GM10847 (cell line): Measurements from ENCODE around the gene KLHL9.
A peak's percentile ranks its signal among the peaks of the same experiment; 100 is the strongest.

ENCODE experiments used
- POLR2A ChIP-seq: IDR thresholded peaks from 2 replicates; pipeline ENCODE4 v1.6.1; 2011; ENCODE audit not compliant: insufficient read length; ENCODE audit errors: extremely low read depth

The KLHL9 gene, protein sequence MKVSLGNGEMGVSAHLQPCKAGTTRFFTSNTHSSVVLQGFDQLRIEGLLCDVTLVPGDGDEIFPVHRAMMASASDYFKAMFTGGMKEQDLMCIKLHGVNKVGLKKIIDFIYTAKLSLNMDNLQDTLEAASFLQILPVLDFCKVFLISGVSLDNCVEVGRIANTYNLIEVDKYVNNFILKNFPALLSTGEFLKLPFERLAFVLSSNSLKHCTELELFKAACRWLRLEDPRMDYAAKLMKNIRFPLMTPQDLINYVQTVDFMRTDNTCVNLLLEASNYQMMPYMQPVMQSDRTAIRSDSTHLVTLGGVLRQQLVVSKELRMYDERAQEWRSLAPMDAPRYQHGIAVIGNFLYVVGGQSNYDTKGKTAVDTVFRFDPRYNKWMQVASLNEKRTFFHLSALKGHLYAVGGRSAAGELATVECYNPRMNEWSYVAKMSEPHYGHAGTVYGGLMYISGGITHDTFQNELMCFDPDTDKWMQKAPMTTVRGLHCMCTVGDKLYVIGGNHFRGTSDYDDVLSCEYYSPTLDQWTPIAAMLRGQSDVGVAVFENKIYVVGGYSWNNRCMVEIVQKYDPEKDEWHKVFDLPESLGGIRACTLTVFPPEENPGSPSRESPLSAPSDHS

DNA sequence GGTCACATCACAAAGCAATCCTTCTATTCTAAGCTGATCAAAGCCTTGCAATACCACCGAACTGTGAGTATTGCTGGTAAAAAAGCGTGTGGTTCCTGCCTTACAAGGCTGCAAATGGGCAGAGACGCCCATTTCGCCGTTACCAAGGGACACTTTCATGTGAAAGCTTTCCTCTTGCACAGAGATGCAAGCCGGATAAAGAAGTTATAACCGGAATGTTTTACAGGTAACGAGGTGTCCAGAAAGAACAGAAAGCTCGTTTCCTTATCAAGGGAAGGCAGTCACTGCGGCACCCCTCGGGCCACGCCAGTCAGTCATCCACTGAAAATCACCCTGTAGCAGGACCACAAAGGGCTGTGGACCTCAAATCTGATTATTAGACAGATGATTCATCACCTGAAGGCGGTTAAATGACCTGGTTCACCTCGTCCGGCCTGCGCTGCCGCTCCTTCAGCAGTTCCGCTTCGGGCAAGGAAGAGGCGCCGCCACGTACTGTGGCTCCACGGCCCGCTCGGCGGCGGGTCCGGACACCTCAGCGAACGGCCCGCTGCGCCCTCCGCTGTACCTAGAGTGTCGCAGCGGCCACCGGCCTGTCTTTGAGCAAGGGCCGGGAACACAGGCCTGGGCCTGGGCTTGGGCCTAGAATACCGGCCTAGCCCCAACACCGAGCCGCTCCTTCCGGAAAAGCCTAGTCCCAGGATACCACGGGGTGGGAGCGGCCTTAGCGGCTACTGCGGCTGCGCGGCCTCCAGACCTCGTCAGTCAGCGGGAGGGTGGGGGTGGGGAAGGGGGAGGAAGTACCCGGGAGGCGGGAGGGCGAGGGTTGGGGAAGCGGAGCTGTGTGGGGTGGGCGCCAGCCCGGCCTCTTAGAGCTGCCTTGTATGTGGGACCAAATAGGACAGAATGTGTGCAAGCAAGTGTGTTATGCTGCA, at the start of gene KLHL9:
Gene KLHL9, minus strand, starts transcription at position 704 of the 932 bp plus-strand sequence. Its CDS starts 545 bp downstream, at position 159.
- TF ChIP-seq POLR2A: peak; percentile 79

DNA sequence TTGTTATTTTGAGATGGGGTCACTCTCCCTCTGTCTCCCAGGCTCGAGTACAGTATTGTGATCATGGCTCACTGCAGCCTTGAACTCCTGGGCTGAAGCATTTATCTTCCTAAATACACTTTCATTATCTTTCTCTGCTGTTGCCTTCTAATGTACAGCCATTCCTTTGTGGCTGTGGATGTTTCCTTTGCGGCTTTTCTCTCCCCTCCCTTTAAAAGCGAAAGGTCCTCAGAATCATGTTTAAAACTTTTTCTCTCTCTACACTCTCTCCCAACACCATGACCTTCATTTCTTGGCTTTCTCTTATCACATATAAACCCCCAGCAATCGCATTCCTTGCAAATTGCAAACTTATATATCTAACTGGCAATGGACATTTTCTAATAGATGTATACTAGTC, 48.4 kb upstream of the KLHL9 start:
- no peak for TF ChIP-seq POLR2A

DNA sequence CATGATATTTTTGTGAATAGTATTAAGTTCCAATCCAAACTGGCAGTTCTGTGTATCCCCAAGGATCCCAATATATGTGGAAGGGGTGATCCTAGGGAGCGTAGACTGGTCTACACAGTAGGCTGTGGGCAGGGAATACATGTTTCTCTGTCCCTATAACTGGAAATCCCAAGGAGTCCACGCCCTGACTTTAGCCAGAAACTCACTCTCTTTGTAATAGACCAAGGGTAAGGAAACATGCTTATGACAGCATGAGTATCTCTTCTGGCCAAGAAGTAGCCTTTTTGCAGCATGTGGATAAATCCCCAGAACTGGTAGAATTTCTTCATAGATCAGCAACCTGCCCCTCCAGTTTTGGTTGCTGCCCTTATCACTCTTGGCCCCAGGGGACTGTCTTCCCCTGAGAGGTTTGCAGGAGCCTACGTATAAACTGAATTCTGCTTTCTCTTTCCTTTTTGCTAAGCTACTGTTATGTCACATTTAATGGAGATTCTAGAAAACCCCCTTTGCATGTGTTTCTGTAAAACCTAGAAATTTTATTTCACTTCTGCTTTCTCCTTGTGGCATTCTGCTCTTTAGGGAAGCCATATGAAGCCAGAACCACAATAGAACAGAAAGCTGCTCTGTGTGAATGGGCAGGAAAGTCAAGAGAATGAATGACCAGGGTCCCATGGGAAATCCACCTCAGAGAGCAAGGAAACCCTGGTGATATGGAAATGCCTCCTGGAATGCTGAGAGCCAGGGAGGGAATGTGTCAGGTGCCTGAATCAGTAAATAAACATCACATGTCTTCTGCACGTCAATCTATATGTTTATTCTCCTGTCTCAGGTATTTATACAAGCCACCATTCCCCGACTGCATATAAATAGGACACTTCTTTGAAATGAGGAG, 46.5 kb upstream of the KLHL9 start:
- no peak for TF ChIP-seq POLR2A

DNA sequence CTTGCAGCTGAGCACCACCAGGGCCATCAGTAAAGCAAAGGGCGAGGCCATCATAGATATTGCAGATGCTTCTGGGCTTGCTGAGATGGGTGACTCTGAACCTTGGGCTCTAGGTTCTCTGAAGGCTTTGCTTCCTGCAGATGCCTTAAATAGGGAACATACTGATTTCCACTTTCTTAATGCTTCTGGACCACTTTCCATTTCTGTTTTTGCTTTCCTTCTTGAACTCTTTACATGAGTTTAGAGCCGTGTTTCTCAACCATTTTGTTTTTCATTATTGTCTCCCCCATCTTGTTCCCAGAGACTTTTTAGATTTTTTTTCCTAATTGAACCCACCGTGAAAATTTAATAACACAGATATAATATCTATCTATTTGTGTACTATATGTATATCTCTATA, 32.8 kb upstream of the KLHL9 start, which contains the start of gene IFNA13:
Gene IFNA13, minus strand, starts transcription at position 101 of the 400 bp plus-strand sequence. Its CDS starts 47 bp downstream, at position 54.
- no peak for TF ChIP-seq POLR2A

DNA sequence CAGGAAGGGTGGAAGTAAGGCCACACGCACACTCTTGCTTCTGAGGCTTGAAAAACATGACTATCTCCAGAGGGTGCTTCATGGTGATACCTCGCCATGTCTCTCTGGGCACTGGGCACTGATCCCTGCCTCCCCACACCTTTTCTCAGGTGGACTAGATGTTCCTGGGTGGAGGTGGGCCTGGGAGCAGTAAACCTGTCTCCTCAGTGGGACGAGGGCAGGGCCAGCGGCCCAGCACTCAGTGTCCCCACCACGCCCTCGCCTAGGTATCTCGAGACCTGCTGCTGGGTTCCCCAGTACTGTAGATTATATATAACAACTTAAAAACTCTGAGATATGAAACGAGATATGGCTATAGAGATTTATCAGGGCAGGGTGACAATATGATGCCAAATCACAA, 27.1 kb upstream of the KLHL9 start:
- no peak for TF ChIP-seq POLR2A

DNA sequence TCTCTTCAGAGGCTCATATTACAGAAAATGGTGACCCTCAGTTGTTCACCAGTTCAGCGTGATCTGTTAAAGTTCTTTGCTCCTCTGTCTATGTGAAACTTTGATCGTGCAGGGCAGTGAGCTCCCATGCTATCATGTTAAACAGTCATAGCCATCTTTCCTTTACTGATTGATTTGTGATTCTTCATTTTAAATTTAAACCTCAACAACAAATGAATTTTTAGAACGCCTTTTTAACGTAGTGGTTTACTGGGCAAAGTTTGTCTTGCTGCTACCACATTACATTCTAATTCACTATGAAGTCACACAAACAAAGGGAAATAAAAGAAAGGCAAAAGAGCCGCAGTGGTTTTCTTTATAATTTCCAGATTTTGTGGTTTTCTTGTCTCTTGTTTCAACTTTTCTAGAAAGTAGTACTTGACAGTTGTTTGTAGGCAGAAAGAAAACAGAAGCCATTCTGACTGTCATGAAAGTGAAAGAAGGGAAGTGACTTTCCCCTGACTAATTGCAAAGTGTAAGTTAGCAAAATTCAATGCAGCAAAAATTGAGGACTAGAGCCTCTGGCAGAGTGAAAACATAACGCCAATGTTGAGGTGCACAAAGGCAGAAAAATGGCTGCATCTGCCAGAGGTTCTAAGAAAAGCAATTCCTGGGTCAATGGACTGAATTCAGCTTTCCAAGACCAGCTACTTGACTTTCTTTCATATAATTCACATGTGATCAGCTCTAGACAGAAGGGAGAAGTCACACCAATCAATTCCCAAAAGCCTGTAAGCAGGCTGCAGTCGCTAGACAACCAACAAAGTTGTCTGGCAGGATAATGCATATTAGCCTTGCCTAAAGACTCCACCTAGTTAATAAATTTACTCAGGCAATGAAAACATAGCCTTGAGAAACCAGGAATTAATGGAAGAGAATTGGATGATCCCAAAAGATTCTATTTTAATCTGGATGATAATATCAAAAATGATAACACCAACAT, 22.6 kb upstream of the KLHL9 start:
- TF ChIP-seq POLR2A: no peak

DNA sequence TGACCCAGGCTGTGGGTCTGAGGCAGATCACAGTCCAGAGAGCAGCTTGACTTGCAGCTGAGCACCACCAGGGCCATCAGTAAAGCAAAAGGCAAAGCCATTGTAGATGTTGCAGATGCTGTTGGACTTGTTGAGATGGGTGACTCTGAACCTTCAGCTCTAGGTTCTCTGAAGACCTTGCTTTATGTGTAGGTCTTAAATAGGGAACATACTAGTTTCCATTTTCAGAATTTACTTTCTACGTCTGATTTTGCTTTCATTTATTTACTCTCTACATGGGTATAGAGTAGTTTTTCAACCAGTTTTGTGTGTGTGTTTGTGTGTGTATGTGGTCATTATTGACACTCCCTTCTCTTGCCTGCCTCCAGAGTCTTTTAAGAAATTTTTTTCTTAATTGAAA, 15.6 kb upstream of the KLHL9 start, which contains the start of gene IFNA6:
Gene IFNA6, minus strand, starts transcription at position 101 of the 400 bp plus-strand sequence. Its CDS starts 0 bp downstream, at position 101.
- TF ChIP-seq POLR2A: no peak

DNA sequence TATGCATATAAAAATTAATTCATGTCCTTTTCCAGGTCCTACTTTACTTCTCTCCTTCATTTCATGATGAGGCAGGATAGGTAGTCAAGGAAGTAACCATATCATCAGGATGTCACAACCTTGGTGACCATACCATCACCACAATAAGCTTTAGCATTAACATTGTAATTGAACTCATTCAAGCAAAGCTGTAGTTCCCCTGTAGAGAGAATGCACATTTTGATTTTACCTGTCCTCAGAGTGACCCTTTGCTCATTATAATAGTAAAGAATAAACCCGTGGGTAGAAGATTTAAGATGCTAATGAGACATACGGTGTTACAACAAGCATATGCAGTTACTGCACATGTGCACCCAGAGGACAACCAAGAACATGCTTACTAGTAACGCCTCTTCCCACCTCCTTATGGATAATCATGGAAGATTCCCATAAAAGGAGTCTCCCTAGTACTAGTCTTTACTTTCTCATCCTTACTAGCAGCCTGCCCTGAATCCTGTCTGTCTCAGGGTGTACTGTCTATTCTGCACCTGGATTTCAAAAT, 13.3 kb upstream of the KLHL9 start:
- TF ChIP-seq POLR2A: no peak

DNA sequence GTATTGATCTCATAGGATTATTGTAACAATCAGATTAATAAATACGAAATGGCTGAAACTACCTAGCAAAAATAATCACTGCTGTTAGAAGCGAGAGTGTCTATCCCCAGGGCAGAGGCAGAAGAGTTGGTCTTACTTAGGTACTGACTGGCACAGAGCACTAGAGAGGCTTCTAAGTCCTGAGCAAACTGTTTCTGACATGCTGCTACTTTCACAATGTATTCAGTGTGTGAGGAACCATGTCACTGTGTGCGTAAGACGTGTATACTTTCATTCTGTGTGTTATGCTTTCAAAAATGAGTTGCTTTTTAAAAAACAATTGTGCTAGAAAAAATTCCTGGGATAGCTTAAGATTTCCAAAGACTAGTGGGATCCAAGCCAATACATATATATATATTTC, 5.5 kb upstream of the KLHL9 start:
- TF ChIP-seq POLR2A: no peak

DNA sequence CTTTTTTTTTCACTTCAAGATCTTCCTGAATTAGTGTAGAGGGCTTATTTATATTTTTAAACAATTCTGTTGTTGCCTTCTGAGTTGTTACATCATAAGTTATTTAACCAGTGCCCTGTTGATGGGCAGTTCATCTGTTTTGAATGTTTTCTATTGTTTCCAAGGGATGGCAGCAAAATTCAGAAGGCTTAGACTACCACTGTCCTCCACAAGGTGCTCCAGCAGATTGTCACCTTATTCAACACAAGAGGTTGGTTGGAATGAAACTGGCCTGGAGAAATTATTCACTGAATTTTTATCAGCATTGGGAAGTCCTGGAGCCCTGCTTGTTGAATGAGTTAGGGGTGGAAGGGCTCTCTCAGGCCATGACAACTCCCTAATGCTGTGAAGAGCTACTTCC, 1.3 kb upstream of the KLHL9 start:
- TF ChIP-seq POLR2A: no peak

DNA sequence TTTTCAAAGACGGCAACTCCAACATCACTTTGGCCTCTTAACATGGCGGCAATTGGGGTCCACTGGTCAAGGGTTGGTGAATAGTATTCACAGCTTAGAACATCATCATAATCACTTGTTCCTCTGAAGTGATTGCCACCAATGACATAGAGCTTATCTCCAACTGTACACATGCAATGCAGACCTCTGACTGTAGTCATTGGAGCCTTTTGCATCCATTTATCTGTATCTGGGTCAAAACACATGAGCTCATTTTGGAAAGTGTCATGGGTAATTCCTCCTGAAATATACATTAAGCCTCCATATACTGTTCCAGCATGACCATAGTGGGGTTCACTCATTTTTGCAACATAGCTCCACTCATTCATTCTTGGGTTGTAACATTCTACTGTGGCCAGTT, 2.0 kb downstream of the KLHL9 start:
- TF ChIP-seq POLR2A: no peak

DNA sequence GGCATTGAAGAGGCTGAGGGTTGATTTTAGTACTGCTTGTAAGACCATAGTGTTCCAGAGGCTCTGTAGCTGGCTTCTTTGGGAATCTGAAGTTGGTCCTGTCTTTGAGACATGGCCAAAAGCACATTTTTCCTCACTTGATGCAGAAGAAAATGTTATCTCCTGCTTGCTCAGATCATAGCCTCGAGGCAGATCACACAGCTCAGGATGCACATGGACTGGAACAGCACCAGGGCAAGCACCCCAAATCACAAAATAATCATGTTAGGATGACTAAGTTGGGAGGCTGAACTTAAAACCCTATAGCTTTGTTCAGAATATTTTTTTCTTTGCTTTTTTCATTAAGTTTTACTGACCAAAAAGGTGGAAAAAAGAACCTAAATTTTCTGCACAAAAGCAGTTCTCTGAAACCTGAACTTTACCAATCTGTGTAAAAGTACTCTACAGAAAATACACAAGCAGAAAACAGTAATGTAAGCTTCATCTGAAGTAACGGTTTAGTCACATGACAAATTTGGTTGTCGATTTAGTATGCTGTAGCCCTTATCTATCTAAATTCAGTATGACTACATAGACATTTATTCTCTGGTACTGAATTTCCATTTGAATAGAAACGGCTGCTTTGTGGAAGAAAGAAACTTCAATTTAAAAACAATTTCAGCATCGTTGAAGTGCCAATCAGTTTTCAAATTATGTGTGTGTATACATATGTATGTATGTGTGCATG, 3.4 kb downstream of the KLHL9 start:
- no peak for TF ChIP-seq POLR2A

DNA sequence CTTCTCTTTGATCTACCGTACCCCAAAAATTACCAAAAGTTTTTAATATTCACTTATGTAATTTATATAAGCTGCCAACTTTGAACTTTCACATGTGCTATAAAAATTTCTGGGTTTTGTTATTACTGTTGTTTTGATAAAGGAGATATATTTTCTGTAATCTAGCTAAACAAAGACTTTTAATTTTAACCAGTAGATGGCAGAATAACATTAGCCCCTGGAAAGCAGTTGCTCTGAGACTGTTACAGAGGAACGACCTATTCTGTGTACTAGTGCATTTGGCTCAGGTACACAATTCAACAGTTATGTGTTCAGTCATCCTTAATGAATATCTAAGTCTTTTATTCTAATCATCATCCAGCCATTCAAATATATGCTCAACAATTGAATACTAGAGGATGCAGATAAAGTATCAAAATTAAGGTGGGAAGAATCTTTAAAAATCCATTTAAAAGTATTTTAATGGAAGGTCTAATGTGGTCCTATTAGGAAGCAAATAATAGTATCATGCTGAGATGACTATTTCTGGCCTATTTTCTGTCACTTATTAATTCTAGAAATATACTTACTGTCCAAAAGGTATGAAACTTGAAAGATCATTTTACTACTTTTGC, 8.6 kb downstream of the KLHL9 start:
- no peak for TF ChIP-seq POLR2A
